B cell (primary cell): ENCODE results near the gene SLC23A2. TPM values are rescaled to one million over a fixed set of nuclear protein-coding genes. Genes with fewer than 3 reads are reported as not detected.

Experiments
- ATAC-seq: fragments of 200-7000 bp; cut with Tn5 transposase; one replicate; pipeline ENCODE4 v1.10.0; 2021; ENCODE audit warnings: low read depth, mild to moderate bottlenecking, moderate number of reproducible peaks, moderate library complexity
- CTCF ChIA-PET: fragments of 350-600 bp; sonication (Branson Sonifier 250); formaldehyde crosslinking; loops from one replicate; lab custom pipeline; 2021; ENCODE audit warnings: antibody characterized with exemption, inconsistent platforms; lab: Charles Lee
- POLR2A ChIA-PET: fragments of 350-600 bp; sonication (Branson Sonifier 250); formaldehyde crosslinking; loops from one replicate; lab custom pipeline; 2021; ENCODE audit warnings: antibody characterized with exemption; lab: Charles Lee
- DNase-seq: peaks from one replicate; pipeline ENCODE4 v3.0.0; 2013
- H2AFZ ChIP-seq: 2 replicates; pipeline ENCODE4 v1.6.1; 2012; ENCODE audit warnings: mild to moderate bottlenecking, low read depth, low read length; ENCODE audit not compliant: insufficient read depth, poor library complexity, severe bottlenecking
- H3K27ac ChIP-seq, 2 donors: 1 replicate in 1 of 2; 2 replicates in 1 of 2; pipeline ENCODE4 v1.5.1; 2012 to 2013; ENCODE audit warnings: low read length in 2 of 2, mild to moderate bottlenecking in 2 of 2, moderate library complexity in 1 of 2
- H3K27me3 ChIP-seq, 4 experiments: fragments of 200-600 bp in 1 of 4; sonication (generic) in 1 of 4; replicated peaks in 1 of 4; 1 replicate in 2 of 4; 2 replicates in 2 of 4; pipeline versions ENCODE4 v1.6.1 to v1.7.0; 2013 to 2016; ENCODE audit warnings: low read length in 3 of 4, mild to moderate bottlenecking in 2 of 4, mixed read lengths in 1 of 4, moderate library complexity in 1 of 4; ENCODE audit not compliant: insufficient read depth in 4 of 4, control insufficient read depth in 3 of 4; ENCODE audit errors: control extremely low read depth in 1 of 4
- H3K36me3 ChIP-seq, 2 experiments: replicated peaks in 1 of 2; 1 replicate in 1 of 2; 2 replicates in 1 of 2; pipeline versions ENCODE4 v1.6.1 to v1.7.1; 2013; ENCODE audit warnings: low read length in 1 of 2; ENCODE audit not compliant: insufficient read depth in 2 of 2, control insufficient read depth in 1 of 2; ENCODE audit errors: control extremely low read depth in 1 of 2, extremely low read depth in 1 of 2
- H3K4me1 ChIP-seq, 2 donors: fragments of 200-600 bp in 1 of 2; sonication (generic) in 1 of 2; 1 replicate in 1 of 2; 2 replicates in 1 of 2; pipeline versions ENCODE4 v1.5.1 to v1.6.1; 2013 to 2017; ENCODE audit warnings: low read length in 2 of 2; ENCODE audit not compliant: control insufficient read depth in 2 of 2, insufficient read depth in 2 of 2
- H3K4me2 ChIP-seq: replicated peaks from 2 replicates; pipeline ENCODE3; 2012; ENCODE audit warnings: mild to moderate bottlenecking, low read depth, low read length; ENCODE audit not compliant: poor library complexity, severe bottlenecking
- H3K4me3 ChIP-seq, 5 experiments: fragments of 200-600 bp in 1 of 5; sonication (generic) in 1 of 5; 1 replicate in 3 of 5; 2 replicates in 2 of 5; pipeline versions ENCODE4 v1.5.1 to v1.7.0; 2011 to 2016; ENCODE audit warnings: low read length in 4 of 5, mild to moderate bottlenecking in 4 of 5, low read depth in 2 of 5, control low read depth in 1 of 5, moderate library complexity in 1 of 5; ENCODE audit not compliant: insufficient read depth in 1 of 5; ENCODE audit errors: control extremely low read depth in 1 of 5, extremely low read depth in 1 of 5
- H3K79me2 ChIP-seq: fragments of 200-600 bp; sonication (generic); one replicate; pipeline ENCODE4 v1.6.0; 2016; ENCODE audit warnings: low read length; ENCODE audit not compliant: control insufficient read depth, insufficient read depth
- H3K9ac ChIP-seq: fragments of 200-600 bp; sonication (generic); 2 replicates; pipeline ENCODE4 v1.6.1; 2017; ENCODE audit warnings: mild to moderate bottlenecking, low read length, moderate library complexity
- H3K9me3 ChIP-seq, 3 donors: one replicate each; pipeline versions ENCODE4 v1.6.1 to v1.7.1; 2013; ENCODE audit warnings: low read length in 2 of 3; ENCODE audit not compliant: control insufficient read depth in 2 of 3, insufficient read depth in 1 of 3; ENCODE audit errors: control extremely low read depth in 1 of 3
- H4K20me1 ChIP-seq: 2 replicates; pipeline ENCODE4 v1.6.0; 2012; ENCODE audit warnings: mild to moderate bottlenecking, low read length; ENCODE audit not compliant: insufficient read depth, control insufficient read depth, poor library complexity, severe bottlenecking
- H3K27ac Mint-ChIP-seq: one replicate; pipeline ENCODE4 v1.8.0; 2021; ENCODE audit warnings: mixed read lengths
- H3K27me3 Mint-ChIP-seq: one replicate; pipeline ENCODE4 v1.8.0; 2021; ENCODE audit warnings: mixed read lengths
- H3K4me1 Mint-ChIP-seq: one replicate; pipeline ENCODE4 v1.8.0; 2021; ENCODE audit warnings: mixed read lengths
- H3K4me3 Mint-ChIP-seq: one replicate; pipeline ENCODE4 v1.8.0; 2021; ENCODE audit warnings: mixed read lengths
- H3K9me3 Mint-ChIP-seq: one replicate; pipeline ENCODE4 v1.8.0; 2022; ENCODE audit warnings: mixed read lengths; ENCODE audit not compliant: insufficient read depth
- CTCF ChIP-seq: fragments of 200-600 bp; IDR thresholded peaks from one replicate; pipeline ENCODE4 v1.8.0; 2022; ENCODE audit warnings: antibody characterized with exemption, mild to moderate bottlenecking
- EZH2 ChIP-seq: IDR thresholded peaks from 2 replicates; pipeline ENCODE4 v1.6.1; 2012; ENCODE audit warnings: borderline replicate concordance, low read depth, mild to moderate bottlenecking, moderate library complexity, low read length; ENCODE audit not compliant: insufficient read depth, poor library complexity, severe bottlenecking
- WGBS: methylation state at CpG from one replicate; pipeline ENCODE4 v1.1.5; 2013; ENCODE audit warnings: missing lambda C conversion rate; ENCODE audit not compliant: insufficient coverage; 5-methylcytosine and 5-hydroxymethylcytosine counted together
- intact Hi-C: fragments of 100-400 bp; cut with micrococcal nuclease; formaldehyde crosslinking; loops from one replicate; pipeline ENCODE4 v1.10.0; 2022
- polyA plus RNA-seq: library from polyadenylated mRNA; depleted of rRNA; stranded (reverse); fragments of >200 nt; gene quantifications from 2 replicates; pipeline ENCODE4 v1.2.3, GENCODE V29; 2012
- total RNA-seq, 2 donors: library from RNA; stranded (reverse); fragments of 120-200 nt in 1 of 2; gene quantifications; 1 replicate in 1 of 2; 2 replicates in 1 of 2; pipeline versions ENCODE4 v1.2.3 to v1.2.4, GENCODE V29; 2013 to 2022

Gene SLC23A2
- total and polyA plus RNA-seq, 2 donors (not counting 1 experiment from before 2014, with no cell fraction given) = 23.6 to 70.7 TPM

- H3K4me2 ChIP-seq = no peak overlapping the region
- POLR2A ChIA-PET = no interaction called here
- TF ChIP-seq EZH2 (no peak), CTCF (no peak)
- WGBS = 98% methylated on average over 9 of the region's 14 CpGs
- H3K4me3 ChIP-seq = no peak overlapping the region
- no peaks in the 10 kb centered on the region for H3K27me3 ChIP-seq
- intact Hi-C loops = no loop called here
- no peaks in the 10 kb centered on the region for H3K79me2 ChIP-seq
- no peak overlapping the region for H3K9ac ChIP-seq
- Mint-ChIP-seq H3K4me1 (no peaks in the 10 kb centered on the region), H3K4me3 (no peak overlapping the region), H3K27me3 (no peaks in the 10 kb centered on the region), H3K27ac (no peak overlapping the region), H3K9me3 (no peaks in the 10 kb centered on the region)
- ATAC-seq (no peak), DNase-seq (no peak)
- peaks cover 14 to 73% of the 10 kb centered on the region in 2 experiments for H3K36me3 ChIP-seq
- H3K9me3 ChIP-seq = no peaks in the 10 kb centered on the region
- no peak overlapping the region for H2AFZ ChIP-seq
- no peaks in the 10 kb centered on the region for H3K4me1 ChIP-seq
- CTCF ChIA-PET = interaction anchor here (1.3 kb wide), 1 partner anchor 96 kb away, joined by 3 read pairs; no protein-coding TSS in a partner anchor
- no peak overlapping the region for H3K27ac ChIP-seq
- no peaks in the 10 kb centered on the region for H4K20me1 ChIP-seq
Observed at GRCh38 chr20:4855555-4855954, 145.8 kb downstream of the SLC23A2 start.

GRCh38 chr20:4855097-4855496, 146.2 kb downstream of the SLC23A2 start:
- no peaks in the 10 kb centered on the region for H3K4me1 ChIP-seq
- H3K4me3 Mint-ChIP-seq = no peak overlapping the region
- H3K4me2 ChIP-seq = no peak overlapping the region
- no peak overlapping the region for H3K27ac ChIP-seq
- H3K36me3 ChIP-seq = peaks cover 14 to 68% of the 10 kb centered on the region in 2 experiments
- H3K4me3 ChIP-seq = no peak overlapping the region
- no peaks in the 10 kb centered on the region for H3K27me3 Mint-ChIP-seq
- ChIA-PET CTCF (interaction anchor here (1.3 kb wide), 1 partner anchor 96 kb away, joined by 3 read pairs; no protein-coding TSS in a partner anchor), POLR2A (no interaction called here)
- H4K20me1 ChIP-seq = no peaks in the 10 kb centered on the region
- H3K27ac Mint-ChIP-seq = no peak overlapping the region
- 98% methylated on average over 9 of the region's 12 CpGs for WGBS
- H2AFZ ChIP-seq = no peak overlapping the region
- no peaks in the 10 kb centered on the region for H3K79me2 ChIP-seq
- no peaks in the 10 kb centered on the region for H3K9me3 ChIP-seq
- no peak for DNase-seq
- H3K4me1 Mint-ChIP-seq = no peaks in the 10 kb centered on the region
- no peaks in the 10 kb centered on the region for H3K27me3 ChIP-seq
- TF ChIP-seq CTCF (no peak), EZH2 (no peak)
- no peak for ATAC-seq
- H3K9ac ChIP-seq = no peak overlapping the region
- no peaks in the 10 kb centered on the region for H3K9me3 Mint-ChIP-seq
- intact Hi-C loops = no loop called here
